Heart right ventricle (tissue), 16 donors: ENCODE data around the gene IGF2BP3. TPM values are rescaled to one million over a fixed set of nuclear protein-coding genes. Genes with fewer than 3 reads are reported as not detected.

ENCODE experiments used
- ATAC-seq, 8 donors: fragments of 200-7000 bp; cut with Tn5 transposase; one replicate each; pipeline ENCODE4 v1.9.1; 2020; ENCODE audit warnings: mild to moderate bottlenecking in 8 of 8, moderate library complexity in 8 of 8, moderate number of reproducible peaks in 1 of 8
- DNase-seq, 2 donors: peaks; one replicate each; pipeline ENCODE4 v3.0.0-alpha.2; 2020
- H3K27ac ChIP-seq, 10 donors: fragments of 200-600 bp; sonication (generic) in 2 of 10; one replicate each; pipeline versions ENCODE4 v1.5.0 to v1.8.0; 2020 to 2022; ENCODE audit warnings: mild to moderate bottlenecking in 3 of 10
- H3K27me3 ChIP-seq, 7 donors: fragments of 200-600 bp; one replicate each; pipeline ENCODE4 v1.8.0; 2021 to 2022; ENCODE audit warnings: mild to moderate bottlenecking in 2 of 7
- H3K36me3 ChIP-seq, 9 donors: fragments of 200-600 bp; sonication (generic) in 1 of 9; one replicate each; pipeline versions ENCODE4 v1.5.0 to v1.8.0; 2020 to 2022; ENCODE audit warnings: mild to moderate bottlenecking in 2 of 9
- H3K4me1 ChIP-seq, 9 donors: fragments of 200-600 bp; sonication (generic) in 1 of 9; one replicate each; pipeline versions ENCODE4 v1.5.0 to v1.8.0; 2020 to 2022; ENCODE audit warnings: mild to moderate bottlenecking in 4 of 9
- H3K4me3 ChIP-seq, 10 donors: fragments of 200-600 bp; sonication (generic) in 2 of 10; one replicate each; pipeline versions ENCODE4 v1.5.0 to v1.8.0; 2020 to 2022; ENCODE audit warnings: mild to moderate bottlenecking in 7 of 10, moderate library complexity in 2 of 10
- H3K9me3 ChIP-seq, 11 donors: fragments of 200-600 bp in 10 of 11; sonication (generic) in 2 of 11; one replicate each; pipeline versions ENCODE4 v1.5.0 to v1.8.0; 2013 to 2022; ENCODE audit warnings: mild to moderate bottlenecking in 2 of 11, control low read depth in 1 of 11, moderate library complexity in 1 of 11
- WGBS, 2 donors: extraction: QIAGEN DNeasy Blood & Tissue Kit; methylation state at CpG; one replicate each; pipeline ENCODE4 v1.1.7; 2013; ENCODE audit warnings: inconsistent platforms in 1 of 2; 5-methylcytosine and 5-hydroxymethylcytosine counted together
- intact Hi-C, 10 donors: fragments of 100-400 bp; cut with DNase I; formaldehyde crosslinking; loops; one replicate each; pipeline versions ENCODE4 v1.11.1 to v1.14.2; 2022
- polyA plus RNA-seq, 2 donors: library from polyadenylated mRNA; stranded (reverse); fragments of 200-250 nt; gene quantifications; one replicate each; pipeline ENCODE4 v1.2.3, GENCODE V29; 2013
- total RNA-seq, 10 donors: library from RNA; stranded (reverse); fragmentation: NEBNext Ultra II Directional in 3 of 10; extraction: Animal tissue kit (Norgen Biotek cat#: 25700) in 3 of 10; gene quantifications; one replicate each; pipeline versions ENCODE4 v1.2.1 to v1.2.4, GENCODE V29; 2021 to 2023
- TF ChIP-seq, protein P1 (sequence below), 9 donors: fragments of 200-600 bp; sonication (generic) in 2 of 9; IDR thresholded peaks; one replicate each; pipeline versions ENCODE4 v1.5.0 to v1.8.0; 2021 to 2022; ENCODE audit warnings: antibody characterized with exemption in 9 of 9, mild to moderate bottlenecking in 5 of 9, moderate library complexity in 1 of 9
- donor health status: Arrhythmogenic right ventricular cardiomyopathy.
- donor health status: ischemic (EF 13 %, LVEDD 7.1; RV severe dilation, severe dysfunction).
- donor health status: healthy with polysubstance abuse.
- donor health status: DM: no; HTN: yes; CAD: no.
- donor health status: DM: no; HTN: no; CAD: no.
- donor health status: ischemic (EF 25% LVEDD 6.9; RV normal size, moderate dysfunction).
- donor health status: ischemic (EF 25% LVEDD 5.7; RV mildly dilated, moderate dysfunction).
- donor health status: healthy.
- donor health status: DM: yes; HTN: yes; CAD: no.
- donor health status: Ischemic cardiomyopathy.
- donor health status: ischemic (EF 35%, LVEDD 5.7; RV mildly dilated, moderate dysfunction).
- donor health status: nonischemic (EF 11% LVEDD 7.7; RV severe dilation, severe dysfunction).
- donor health status: DM: yes; HTN: yes; CAD: no.
- donor health status: PGD.
- donor health status: ischemic (EF 29% LVEDD 5.4; RV normal size, mild dysfunction).
- donor health status: nonischemic (EF 23%, LVEDD 6.1; RV moderate dilation, normal function).

Gene IGF2BP3
- total and polyA plus RNA-seq, 12 donors: 0.16 to 0.60 (median 0.34) TPM; not detected in 8

DNA sequence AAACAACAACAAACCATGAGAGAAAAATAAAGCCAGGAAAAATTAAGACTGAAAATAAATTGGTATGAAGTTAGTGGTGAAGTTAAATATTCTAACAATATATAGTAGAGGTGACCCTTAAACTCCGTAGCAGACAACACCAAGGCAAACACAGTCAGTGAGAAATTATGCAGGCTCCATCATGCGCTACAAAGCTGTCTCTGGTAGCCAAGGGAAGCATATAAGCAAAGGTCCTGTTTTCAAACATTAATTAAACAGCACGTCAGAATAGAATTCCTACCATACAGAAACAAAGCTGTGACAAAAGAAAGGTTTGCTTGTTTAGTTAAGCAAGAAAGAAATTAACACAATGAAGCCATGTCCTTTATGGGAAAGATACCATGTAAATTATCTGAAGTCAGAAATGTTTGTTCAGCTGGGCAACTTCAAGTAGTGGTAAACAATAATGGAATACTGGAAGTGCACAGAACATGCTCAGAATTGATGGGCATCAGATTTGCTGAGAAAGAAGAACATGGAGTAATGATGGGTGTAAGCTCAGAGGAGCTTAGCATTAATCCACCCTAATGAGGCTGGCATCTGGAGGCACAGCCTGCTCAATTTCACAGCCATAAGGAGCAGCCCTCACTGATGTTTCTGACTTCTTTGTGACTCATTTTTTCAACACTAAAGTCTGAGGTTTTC is 75.7 kb downstream of the IGF2BP3 start:
- H3K27me3 ChIP-seq: no peaks in the 10 kb centered on the region
- TF ChIP-seq, protein P1, sequence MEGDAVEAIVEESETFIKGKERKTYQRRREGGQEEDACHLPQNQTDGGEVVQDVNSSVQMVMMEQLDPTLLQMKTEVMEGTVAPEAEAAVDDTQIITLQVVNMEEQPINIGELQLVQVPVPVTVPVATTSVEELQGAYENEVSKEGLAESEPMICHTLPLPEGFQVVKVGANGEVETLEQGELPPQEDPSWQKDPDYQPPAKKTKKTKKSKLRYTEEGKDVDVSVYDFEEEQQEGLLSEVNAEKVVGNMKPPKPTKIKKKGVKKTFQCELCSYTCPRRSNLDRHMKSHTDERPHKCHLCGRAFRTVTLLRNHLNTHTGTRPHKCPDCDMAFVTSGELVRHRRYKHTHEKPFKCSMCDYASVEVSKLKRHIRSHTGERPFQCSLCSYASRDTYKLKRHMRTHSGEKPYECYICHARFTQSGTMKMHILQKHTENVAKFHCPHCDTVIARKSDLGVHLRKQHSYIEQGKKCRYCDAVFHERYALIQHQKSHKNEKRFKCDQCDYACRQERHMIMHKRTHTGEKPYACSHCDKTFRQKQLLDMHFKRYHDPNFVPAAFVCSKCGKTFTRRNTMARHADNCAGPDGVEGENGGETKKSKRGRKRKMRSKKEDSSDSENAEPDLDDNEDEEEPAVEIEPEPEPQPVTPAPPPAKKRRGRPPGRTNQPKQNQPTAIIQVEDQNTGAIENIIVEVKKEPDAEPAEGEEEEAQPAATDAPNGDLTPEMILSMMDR (IDR thresholded peaks at IDR 0.05): no peak
- intact Hi-C loops: no loop called here

DNA sequence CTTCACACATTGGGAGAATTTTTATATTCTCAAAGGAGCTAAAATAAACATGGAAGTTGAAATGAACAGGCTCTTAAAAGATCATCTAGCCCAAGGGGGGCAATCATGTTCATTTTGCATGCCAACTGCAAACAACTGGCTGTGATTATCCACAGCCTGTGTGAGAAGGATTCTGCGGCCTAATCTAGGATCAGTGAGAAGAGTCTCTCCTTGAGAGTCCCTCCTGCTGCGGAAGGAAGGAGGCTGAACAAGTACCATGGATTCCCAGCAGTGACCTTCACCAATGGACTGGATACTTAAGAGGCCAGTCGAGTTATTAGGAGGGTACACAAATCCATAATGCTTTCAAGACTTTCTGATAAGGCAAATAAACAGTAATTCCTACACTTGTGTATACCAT is 76.7 kb downstream of the IGF2BP3 start:
- intact Hi-C loops: no loop called here
- H3K27me3 ChIP-seq: no peaks in the 10 kb centered on the region
- ATAC-seq: no peak
- no peak overlapping the region for H3K27ac ChIP-seq
- H3K4me3 ChIP-seq: no peak overlapping the region
- H3K36me3 ChIP-seq: no peaks in the 10 kb centered on the region
- TF ChIP-seq, protein P1 (IDR thresholded peaks at IDR 0.05): no peak
- H3K9me3 ChIP-seq: no peaks in the 10 kb centered on the region
- DNase-seq: no peak
- no peaks in the 10 kb centered on the region for H3K4me1 ChIP-seq
- WGBS, 2 donors: 90 to 91% methylated on average over 3 of the region's 3 CpGs

More for the DNA sequence above, 75.7 kb downstream of the IGF2BP3 start:
- WGBS, 2 donors: 91 to 92% methylated on average over 3 of the region's 3 CpGs
- DNase-seq (no peak), ATAC-seq (no peak)
- Histone ChIP-seq H3K27ac (no peak overlapping the region), H3K9me3 (no peaks in the 10 kb centered on the region), H3K36me3 (no peaks in the 10 kb centered on the region), H3K4me1 (no peaks in the 10 kb centered on the region), H3K4me3 (no peak overlapping the region)

DNA sequence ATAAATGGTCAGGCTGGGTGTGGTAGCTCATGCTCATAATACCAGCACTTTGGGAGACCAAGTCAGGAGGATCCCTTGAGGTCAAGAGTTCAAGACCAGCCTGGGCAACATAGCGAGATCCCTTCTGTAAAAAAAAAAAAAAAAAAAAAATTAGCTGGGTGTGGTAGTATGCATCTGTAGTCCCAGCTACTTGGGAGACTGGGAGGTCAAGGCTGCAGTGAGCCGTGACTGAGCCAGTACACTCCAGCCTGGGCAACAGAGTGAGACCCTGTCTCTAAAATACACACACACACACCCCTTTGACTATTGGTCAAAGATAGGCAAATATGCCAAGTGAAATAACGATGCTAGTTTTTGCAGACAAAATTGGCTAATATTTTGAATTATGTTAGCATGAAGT is 80.6 kb downstream of the IGF2BP3 start:
- DNase-seq (no peak), ATAC-seq (no peak)
- H3K4me1 ChIP-seq: no peaks in the 10 kb centered on the region
- no peaks in the 10 kb centered on the region for H3K9me3 ChIP-seq
- intact Hi-C loops: no loop called here
- TF ChIP-seq, protein P1 (IDR thresholded peaks at IDR 0.05): no peak
- H3K36me3 ChIP-seq: no peaks in the 10 kb centered on the region
- no peak overlapping the region for H3K27ac ChIP-seq
- H3K27me3 ChIP-seq: no peaks in the 10 kb centered on the region
- WGBS, 2 donors: 96% methylated on average over 3 of the region's 3 CpGs
- H3K4me3 ChIP-seq: no peak overlapping the region

DNA sequence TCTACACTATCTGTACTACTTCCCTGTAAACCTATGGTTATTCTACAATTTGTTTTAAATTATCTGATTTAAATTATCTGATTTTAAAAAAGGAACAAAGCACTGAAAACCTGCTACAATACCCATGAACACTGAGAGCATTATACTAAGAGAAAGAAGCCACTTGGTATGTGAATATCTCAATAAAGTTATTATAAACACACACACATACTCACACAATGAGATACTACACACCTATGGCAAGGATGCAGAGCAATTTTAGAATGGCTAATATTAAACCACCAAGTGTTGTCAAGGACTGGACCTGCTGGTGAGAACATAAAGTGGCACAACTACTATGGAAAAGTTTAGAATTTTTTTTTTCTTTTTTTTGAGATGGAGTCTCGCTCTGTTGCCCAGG is 82.7 kb downstream of the IGF2BP3 start:
- H3K4me3 ChIP-seq: no peak overlapping the region
- no peaks in the 10 kb centered on the region for H3K4me1 ChIP-seq
- TF ChIP-seq, protein P1 (IDR thresholded peaks at IDR 0.05): no peak
- 95 to 100% methylated on average over 1 of the region's 1 CpG for WGBS, 2 donors
- intact Hi-C loops: no loop called here
- no peaks in the 10 kb centered on the region for H3K27me3 ChIP-seq
- ATAC-seq (no peak), DNase-seq (no peak)
- no peaks in the 10 kb centered on the region for H3K9me3 ChIP-seq
- H3K27ac ChIP-seq: no peak overlapping the region
- H3K36me3 ChIP-seq: no peaks in the 10 kb centered on the region
